HL-60 (cell line): ENCODE measurements around the gene ENSA.
"Not testable (repeated sequence)": the region's sequence is repeated elsewhere in the genome, so short reads cannot be mapped to it uniquely, and the experiment has no call there.

ENCODE experiments used
- DNase-seq, 2 experiments: peaks; one replicate each; pipeline ENCODE4 v3.0.0-alpha.2; 2010 to 2020; ENCODE audit warnings: low read depth in 1 of 2, low spot score in 1 of 2
- H3K27ac ChIP-seq: fragments of 250-450 bp; sonication (Bioruptor Pico); replicated peaks from 2 replicates; pipeline ENCODE4 v1.5.1; 2020; ENCODE audit warnings: mild to moderate bottlenecking, moderate library complexity
- H3K27me3 ChIP-seq: fragments of 250-450 bp; sonication (Bioruptor Pico); 2 replicates; pipeline ENCODE4 v1.5.1; 2021; ENCODE audit warnings: mild to moderate bottlenecking, moderate library complexity; ENCODE audit not compliant: insufficient read depth, poor library complexity, severe bottlenecking
- H3K4me3 ChIP-seq: replicated peaks from 2 replicates; pipeline ENCODE4 v1.5.1; 2011; ENCODE audit warnings: mild to moderate bottlenecking, control low read depth, low read length; ENCODE audit not compliant: insufficient read depth
- GABPA ChIP-seq: IDR thresholded peaks from 2 replicates; pipeline ENCODE4 v1.6.1; 2012; ENCODE audit warnings: low read depth
- POLR2AphosphoS5 ChIP-seq: IDR thresholded peaks from 2 replicates; pipeline ENCODE4 v1.6.1; 2012; ENCODE audit warnings: low read depth
- REST ChIP-seq: IDR thresholded peaks from 2 replicates; pipeline ENCODE4 v1.6.1; 2012; ENCODE audit warnings: low read depth; ENCODE audit not compliant: insufficient replicate concordance
- SPI1 ChIP-seq: IDR thresholded peaks from 2 replicates; pipeline ENCODE4 v1.6.1; 2012; ENCODE audit warnings: low read depth, mild to moderate bottlenecking, borderline replicate concordance
- TF ChIP-seq, protein P1 (sequence below): IDR thresholded peaks from one replicate; pipeline ENCODE4 v1.5.1; 2011; ENCODE audit warnings: low read length, control low read depth, inconsistent platforms; ENCODE audit not compliant: insufficient read depth

The ENSA gene

GRCh38 chr1:150601540-150601939 lies 27.9 kb downstream of the ENSA start:
- Histone ChIP-seq H3K27ac (no peak overlapping the region), H3K27me3 (no peaks in the 10 kb centered on the region), H3K4me3 (no peak overlapping the region)
- DNase-seq = no peak
- TF ChIP-seq POLR2AphosphoS5 = no peak
- TF ChIP-seq, protein P1, sequence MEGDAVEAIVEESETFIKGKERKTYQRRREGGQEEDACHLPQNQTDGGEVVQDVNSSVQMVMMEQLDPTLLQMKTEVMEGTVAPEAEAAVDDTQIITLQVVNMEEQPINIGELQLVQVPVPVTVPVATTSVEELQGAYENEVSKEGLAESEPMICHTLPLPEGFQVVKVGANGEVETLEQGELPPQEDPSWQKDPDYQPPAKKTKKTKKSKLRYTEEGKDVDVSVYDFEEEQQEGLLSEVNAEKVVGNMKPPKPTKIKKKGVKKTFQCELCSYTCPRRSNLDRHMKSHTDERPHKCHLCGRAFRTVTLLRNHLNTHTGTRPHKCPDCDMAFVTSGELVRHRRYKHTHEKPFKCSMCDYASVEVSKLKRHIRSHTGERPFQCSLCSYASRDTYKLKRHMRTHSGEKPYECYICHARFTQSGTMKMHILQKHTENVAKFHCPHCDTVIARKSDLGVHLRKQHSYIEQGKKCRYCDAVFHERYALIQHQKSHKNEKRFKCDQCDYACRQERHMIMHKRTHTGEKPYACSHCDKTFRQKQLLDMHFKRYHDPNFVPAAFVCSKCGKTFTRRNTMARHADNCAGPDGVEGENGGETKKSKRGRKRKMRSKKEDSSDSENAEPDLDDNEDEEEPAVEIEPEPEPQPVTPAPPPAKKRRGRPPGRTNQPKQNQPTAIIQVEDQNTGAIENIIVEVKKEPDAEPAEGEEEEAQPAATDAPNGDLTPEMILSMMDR = no peak
- no peak for TF ChIP-seq REST
- no peak for TF ChIP-seq SPI1
- no peak for TF ChIP-seq GABPA

GRCh38 chr1:150598346-150598745 lies 31.1 kb downstream of the ENSA start:
- not testable (repeated sequence) for H3K27ac ChIP-seq, H3K27me3 ChIP-seq

GRCh38 chr1:150596976-150597375 lies 32.4 kb downstream of the ENSA start:
- Histone ChIP-seq H3K4me3 (no peak overlapping the region), H3K27me3 (no peaks in the 10 kb centered on the region), H3K27ac (no peak overlapping the region)
- no peak for DNase-seq
- TF ChIP-seq SPI1 (no peak), REST (no peak), POLR2AphosphoS5 (no peak), GABPA (no peak)
- TF ChIP-seq, protein P1 = no peak

More at GRCh38 chr1:150598346-150598745, 31.1 kb downstream of the ENSA start:
- not testable (repeated sequence) for DNase-seq, H3K4me3 ChIP-seq

- TF ChIP-seq SPI1 (no peak), REST (no peak), POLR2AphosphoS5 (no peak), GABPA (no peak)
- TF ChIP-seq, protein P1 = no peak
- DNase-seq = no peak
- no peaks in the 10 kb centered on the region for H3K27me3 ChIP-seq
- H3K4me3 ChIP-seq = no peak overlapping the region
- H3K27ac ChIP-seq = no peak overlapping the region
These were observed 33.1 kb downstream of the ENSA start for GRCh38 chr1:150596095-150596892.
